ENCODE measurements around the gene TSPYL6. TPM values are rescaled to one million over a fixed set of nuclear protein-coding genes. Genes with fewer than 3 reads are reported as not detected.
A peak's percentile ranks its signal among the peaks of the same experiment; 100 is the strongest.

Gene TSPYL6
- total RNA-seq, 1 experiment from 2014 or later = not detected

DNA sequence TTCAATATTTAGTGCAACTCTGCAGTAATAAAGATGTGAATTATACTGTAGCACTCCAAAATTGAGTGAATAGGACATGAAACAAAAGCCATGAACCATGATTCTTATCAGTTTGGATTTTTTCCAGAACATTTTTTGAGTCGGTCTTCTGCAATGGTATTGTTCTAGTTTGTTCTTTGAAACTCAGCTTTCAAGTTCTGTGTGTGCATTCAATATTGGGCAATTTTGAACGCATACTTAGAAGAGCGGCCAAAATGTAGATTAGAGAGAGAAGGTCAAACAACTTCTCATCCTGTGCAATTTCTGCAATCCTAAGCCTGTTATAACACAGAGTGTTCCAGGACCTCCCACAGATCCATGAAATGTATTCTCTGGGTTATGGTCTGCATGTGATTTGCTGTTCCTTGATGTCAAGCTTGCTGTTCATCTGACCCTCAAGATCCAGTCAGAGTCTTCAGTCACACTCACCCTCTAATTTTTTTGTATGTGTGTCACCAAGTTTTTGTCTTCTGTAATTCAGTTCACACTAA, 48.3 kb downstream of the TSPYL6 start:
- in situ Hi-C loops (cut with HindIII; ENCODE audit: low pct_unique_long_range_greater_than_20kb, low sequenced_read_pairs) = no loop called here

DNA sequence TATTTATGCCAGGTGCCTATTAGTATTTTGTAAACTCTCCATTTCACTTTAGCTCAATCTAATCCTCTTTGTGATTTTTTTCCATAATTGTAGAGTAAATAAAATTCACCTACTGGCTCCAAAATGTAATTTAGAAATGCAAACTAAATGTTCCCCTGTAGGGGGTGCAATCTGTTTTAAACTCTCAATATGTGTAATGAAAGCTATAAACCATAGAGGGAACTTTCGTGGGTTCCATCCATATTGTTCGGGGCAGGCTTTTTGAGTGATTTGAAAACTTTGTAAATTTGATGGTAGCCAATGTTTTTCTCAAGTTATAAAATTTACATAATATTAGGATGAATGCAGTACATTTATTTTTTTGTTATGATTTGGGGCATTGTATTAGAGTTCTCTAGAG, 49.4 kb downstream of the TSPYL6 start:
- no peaks in the 10 kb centered on the region for H3K9me3 ChIP-seq (ENCODE audit: control insufficient read depth, insufficient read depth, low read depth, low read length)
- TF ChIP-seq POLR2AphosphoS5 (IDR thresholded peaks at IDR 0.05; ENCODE audit: low read depth, low read length) = no peak
- TF ChIP-seq, protein P1, sequence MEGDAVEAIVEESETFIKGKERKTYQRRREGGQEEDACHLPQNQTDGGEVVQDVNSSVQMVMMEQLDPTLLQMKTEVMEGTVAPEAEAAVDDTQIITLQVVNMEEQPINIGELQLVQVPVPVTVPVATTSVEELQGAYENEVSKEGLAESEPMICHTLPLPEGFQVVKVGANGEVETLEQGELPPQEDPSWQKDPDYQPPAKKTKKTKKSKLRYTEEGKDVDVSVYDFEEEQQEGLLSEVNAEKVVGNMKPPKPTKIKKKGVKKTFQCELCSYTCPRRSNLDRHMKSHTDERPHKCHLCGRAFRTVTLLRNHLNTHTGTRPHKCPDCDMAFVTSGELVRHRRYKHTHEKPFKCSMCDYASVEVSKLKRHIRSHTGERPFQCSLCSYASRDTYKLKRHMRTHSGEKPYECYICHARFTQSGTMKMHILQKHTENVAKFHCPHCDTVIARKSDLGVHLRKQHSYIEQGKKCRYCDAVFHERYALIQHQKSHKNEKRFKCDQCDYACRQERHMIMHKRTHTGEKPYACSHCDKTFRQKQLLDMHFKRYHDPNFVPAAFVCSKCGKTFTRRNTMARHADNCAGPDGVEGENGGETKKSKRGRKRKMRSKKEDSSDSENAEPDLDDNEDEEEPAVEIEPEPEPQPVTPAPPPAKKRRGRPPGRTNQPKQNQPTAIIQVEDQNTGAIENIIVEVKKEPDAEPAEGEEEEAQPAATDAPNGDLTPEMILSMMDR (IDR thresholded peaks at IDR 0.05) = peak; percentile 65; the same call in 1 of the 2 replicates
- CTCF ChIA-PET = interaction anchor here (0.5 to 1.0 kb wide), 4 partner anchors 10 to 1099 kb away, joined by 3 to 6 read pairs (median 5); no protein-coding TSS in a partner anchor
- no peaks in the 10 kb centered on the region for H3K4me1 ChIP-seq (ENCODE audit: control insufficient read depth, insufficient read depth, low read length)
- intact Hi-C loops (cut with micrococcal nuclease; ENCODE audit: unreplicated experiment) (no loop called here), in situ Hi-C loops (cut with HindIII; ENCODE audit: low pct_unique_long_range_greater_than_20kb, low sequenced_read_pairs) (no loop called here)
- no peak overlapping the region for H3K27ac ChIP-seq (ENCODE audit: low read length)
- ATAC-seq (no peak), DNase-seq (ENCODE audit: low read depth, low spot score) (peak; percentile 13)
- no TSS peak for BruUV-seq (replicated peaks)
- no peak overlapping the region for H3K4me3 ChIP-seq (ENCODE audit: low read depth in 2 of 2, low read length in 2 of 2)
- POLR2A ChIA-PET = no interaction called here
- H3K36me3 ChIP-seq (ENCODE audit: control insufficient read depth, insufficient read depth, low read length) = no peaks in the 10 kb centered on the region
- no peaks in the 10 kb centered on the region for H3K27me3 ChIP-seq (ENCODE audit: control insufficient read depth, insufficient read depth, low read length)

More for the DNA sequence above, 48.3 kb downstream of the TSPYL6 start:
- intact Hi-C loops (cut with micrococcal nuclease; ENCODE audit: unreplicated experiment) = no loop called here
- H3K27ac ChIP-seq (ENCODE audit: low read length) = no peak overlapping the region
- H3K4me3 ChIP-seq (ENCODE audit: low read depth in 2 of 2, low read length in 2 of 2) = no peak overlapping the region
- DNase-seq (ENCODE audit: low read depth, low spot score) = no peak
- no peaks in the 10 kb centered on the region for H3K36me3 ChIP-seq (ENCODE audit: control insufficient read depth, insufficient read depth, low read length)
- H3K4me1 ChIP-seq (ENCODE audit: control insufficient read depth, insufficient read depth, low read length) = no peaks in the 10 kb centered on the region
- ChIA-PET CTCF (no interaction called here), POLR2A (no interaction called here)
- H3K9me3 ChIP-seq (ENCODE audit: control insufficient read depth, insufficient read depth, low read depth, low read length) = no peaks in the 10 kb centered on the region
- TF ChIP-seq, protein P1 (IDR thresholded peaks at IDR 0.05) = no peak
- TF ChIP-seq POLR2AphosphoS5 (IDR thresholded peaks at IDR 0.05; ENCODE audit: low read depth, low read length) (no peak), SIN3A (IDR thresholded peaks at IDR 0.05; ENCODE audit: borderline replicate concordance, insufficient read depth, low read depth, low read length) (no peak), TCF7L2 (IDR thresholded peaks at IDR 0.05; ENCODE audit: low read depth, low read length) (no peak), REST (IDR thresholded peaks at IDR 0.05; ENCODE audit: insufficient read depth in 1 of 2, low read depth in 2 of 2, low read length in 1 of 2) (no peak)
- no peaks in the 10 kb centered on the region for H3K27me3 ChIP-seq (ENCODE audit: control insufficient read depth, insufficient read depth, low read length)
- no TSS peak for BruUV-seq (replicated peaks)
- no peak for ATAC-seq
